Prostate gland (tissue), 2 donors: ENCODE results near the gene ATF6. TPM values are rescaled to one million over a fixed set of nuclear protein-coding genes. Genes with fewer than 3 reads are reported as not detected.

Source experiments
- DNase-seq: peaks from one replicate; pipeline ENCODE4 v3.0.0-alpha.2; 2019; ENCODE audit warnings: low spot score
- H3K27ac ChIP-seq, 2 donors: fragments of 200-600 bp; sonication (generic); 2 replicates each; pipeline ENCODE4 v1.5.1; 2017 to 2019
- H3K27me3 ChIP-seq: fragments of 200-600 bp; sonication (generic); replicated peaks from 2 replicates; pipeline ENCODE4 v1.5.1; 2019; ENCODE audit not compliant: insufficient read depth
- H3K36me3 ChIP-seq, 2 donors: fragments of 200-600 bp; sonication (generic); 1 replicate in 1 of 2; 2 replicates in 1 of 2; pipeline versions ENCODE4 v1.5.1 to v1.8.1; 2017 to 2019
- H3K4me1 ChIP-seq: fragments of 200-600 bp; sonication (generic); replicated peaks from 2 replicates; pipeline ENCODE4 v1.5.1; 2019
- H3K4me3 ChIP-seq, 2 donors: fragments of 200-600 bp; sonication (generic); 2 replicates each; pipeline ENCODE4 v1.5.1; 2017 to 2019
- H3K9me3 ChIP-seq: fragments of 200-600 bp; sonication (generic); 2 replicates; pipeline ENCODE4 v1.5.1; 2017
- CTCF ChIP-seq, 4 experiments: fragments of 200-600 bp in 2 of 4; fragments of 450-650 bp in 2 of 4; sonication (generic) in 2 of 4; IDR thresholded peaks; 1 replicate in 3 of 4; 2 replicates in 1 of 4; pipeline ENCODE4 v1.5.1; 2016 to 2019; ENCODE audit warnings: antibody characterized with exemption in 4 of 4, mild to moderate bottlenecking in 2 of 4, moderate library complexity in 2 of 4
- POLR2A ChIP-seq: fragments of 450-650 bp; IDR thresholded peaks from one replicate; pipeline ENCODE4 v1.6.1; 2016; ENCODE audit warnings: antibody characterized with exemption, mild to moderate bottlenecking
- POLR2AphosphoS5 ChIP-seq: sonication (generic); formaldehyde crosslinking; IDR thresholded peaks from one replicate; pipeline ENCODE4 v1.6.1; 2017; ENCODE audit warnings: antibody characterized with exemption
- WGBS: methylation state at CpG from one replicate; pipeline ENCODE4 v1.1.5; 2018; 5-methylcytosine and 5-hydroxymethylcytosine counted together
- intact Hi-C: fragments of 100-400 bp; cut with DNase I; formaldehyde crosslinking; loops from one replicate; pipeline ENCODE4 v1.14.2; 2022
- total RNA-seq, 2 donors: library from RNA; depleted of rRNA; stranded (reverse); fragments of >200 nt; gene quantifications; one replicate each; pipeline ENCODE4 v1.1.0, GENCODE V29; 2016

The ATF6 gene
- total RNA-seq, 2 donors from 2014 or later = 34.6 to 38.9 TPM

GRCh38 chr1:161945306-161946060 is 179.4 kb downstream of the ATF6 start:
- TF ChIP-seq CTCF (IDR thresholded peaks at IDR 0.05) (no peak), POLR2AphosphoS5 (no peak), POLR2A (no peak)
- Histone ChIP-seq H3K36me3 (no peaks in the 10 kb centered on the region), H3K27me3 (no peaks in the 10 kb centered on the region), H3K4me3 (no peak overlapping the region), H3K9me3 (no peaks in the 10 kb centered on the region), H3K4me1 (no peaks in the 10 kb centered on the region), H3K27ac (no peak overlapping the region)
- 94% methylated on average over 3 of the region's 3 CpGs for WGBS
- DNase-seq = no peak
- intact Hi-C loops = no loop called here

GRCh38 chr1:161946071-161946987 is 180.2 kb downstream of the ATF6 start:
- Histone ChIP-seq H3K4me3 (no peak overlapping the region), H3K27me3 (no peaks in the 10 kb centered on the region), H3K9me3 (no peaks in the 10 kb centered on the region), H3K27ac (no peak overlapping the region), H3K36me3 (no peaks in the 10 kb centered on the region), H3K4me1 (no peaks in the 10 kb centered on the region)
- no peak for DNase-seq
- intact Hi-C loops = no loop called here
- TF ChIP-seq CTCF (IDR thresholded peaks at IDR 0.05) = no peak
- no peak for TF ChIP-seq POLR2A
- no peak for TF ChIP-seq POLR2AphosphoS5
- 87% methylated on average over 5 of the region's 5 CpGs for WGBS

GRCh38 chr1:161948435-161948834 is 182.3 kb downstream of the ATF6 start:
- Histone ChIP-seq H3K27ac (no peak overlapping the region), H3K4me1 (no peaks in the 10 kb centered on the region), H3K4me3 (no peak overlapping the region), H3K36me3 (no peaks in the 10 kb centered on the region), H3K9me3 (no peaks in the 10 kb centered on the region), H3K27me3 (no peaks in the 10 kb centered on the region)
- TF ChIP-seq POLR2A = no peak
- no peak for TF ChIP-seq CTCF (IDR thresholded peaks at IDR 0.05)
- TF ChIP-seq POLR2AphosphoS5 = no peak
- intact Hi-C loops = no loop called here
- WGBS = 14% methylated on average over 4 of the region's 4 CpGs
- DNase-seq = no peak

- H3K36me3 ChIP-seq = no peaks in the 10 kb centered on the region
- TF ChIP-seq CTCF (IDR thresholded peaks at IDR 0.05) (no peak), POLR2A (no peak), POLR2AphosphoS5 (no peak)
- H3K4me1 ChIP-seq = no peaks in the 10 kb centered on the region
- H3K9me3 ChIP-seq = no peaks in the 10 kb centered on the region
- no peak overlapping the region for H3K27ac ChIP-seq
- H3K27me3 ChIP-seq = no peaks in the 10 kb centered on the region
- intact Hi-C loops = no loop called here
- no peak for DNase-seq
- WGBS = 69% methylated on average over 2 of the region's 2 CpGs
- no peak overlapping the region for H3K4me3 ChIP-seq
Measured at GRCh38 chr1:161949548-161949947, 183.4 kb downstream of the ATF6 start.
